MCF 10A (cell line): ENCODE data around the gene KCNF1. TPM values are rescaled to one million over a fixed set of nuclear protein-coding genes. Genes with fewer than 3 reads are reported as not detected.

Source experiments
- BruUV-seq: library from RNA; stranded (reverse); fragments of 400-500 nt; replicated peaks from 2 replicates; lab custom pipeline; 2021; lab: Mats Ljungman, UMichigan
- CTCF ChIA-PET: fragments of 300-600 bp; sonication (Branson Sonifier 250); formaldehyde crosslinking; extraction: SDS; loops from one replicate; lab custom pipeline; 2021; ENCODE audit warnings: antibody characterized with exemption, inconsistent platforms; lab: Yijun Ruan, JAX
- POLR2A ChIA-PET: fragments of 300-600, 350-650 bp; sonication (Branson Sonifier 250); formaldehyde crosslinking; extraction: SDS; loops from one replicate; lab custom pipeline; 2020; ENCODE audit warnings: antibody characterized with exemption, inconsistent platforms; lab: Yijun Ruan, JAX
- DNase-seq: peaks from one replicate; pipeline ENCODE4 v3.0.0-alpha.2; 2018; ENCODE audit not compliant: unreplicated experiment
- H3K27ac Mint-ChIP-seq: one replicate; pipeline ENCODE4 v1.8.0; 2022; ENCODE audit warnings: mild to moderate bottlenecking, low read depth, mixed read lengths; ENCODE audit not compliant: unreplicated experiment
- H3K27me3 Mint-ChIP-seq: one replicate; pipeline ENCODE4 v1.8.0; 2022; ENCODE audit warnings: mixed read lengths; ENCODE audit not compliant: insufficient read depth, unreplicated experiment
- H3K36me3 Mint-ChIP-seq: one replicate; pipeline ENCODE4 v1.8.0; 2022; ENCODE audit warnings: mild to moderate bottlenecking, moderate library complexity, mixed read lengths; ENCODE audit not compliant: insufficient read depth, unreplicated experiment
- H3K4me1 Mint-ChIP-seq: one replicate; pipeline ENCODE4 v1.8.0; 2022; ENCODE audit warnings: mixed read lengths; ENCODE audit not compliant: insufficient read depth, unreplicated experiment
- H3K4me3 Mint-ChIP-seq: one replicate; pipeline ENCODE4 v1.8.0; 2022; ENCODE audit warnings: mild to moderate bottlenecking, moderate library complexity, mixed read lengths; ENCODE audit not compliant: unreplicated experiment
- H3K9me3 Mint-ChIP-seq: one replicate; pipeline ENCODE4 v1.8.0; 2022; ENCODE audit warnings: mixed read lengths; ENCODE audit not compliant: unreplicated experiment
- intact Hi-C: fragments of 100-400 bp; cut with micrococcal nuclease; formaldehyde crosslinking; loops from 2 replicates; pipeline ENCODE4 v1.14.1; 2022
- total RNA-seq: library from RNA; stranded (reverse); gene quantifications from 2 replicates; pipeline ENCODE4 v1.2.3, GENCODE V29; 2022
- TF ChIP-seq, protein P1 (sequence below): fragments of 200-600 bp; IDR thresholded peaks from one replicate; pipeline ENCODE4 v1.8.0; 2022; ENCODE audit warnings: antibody characterized with exemption, mild to moderate bottlenecking; ENCODE audit not compliant: unreplicated experiment

KCNF1 gene
- total RNA-seq, 1 experiment from 2014 or later: not detected

DNA sequence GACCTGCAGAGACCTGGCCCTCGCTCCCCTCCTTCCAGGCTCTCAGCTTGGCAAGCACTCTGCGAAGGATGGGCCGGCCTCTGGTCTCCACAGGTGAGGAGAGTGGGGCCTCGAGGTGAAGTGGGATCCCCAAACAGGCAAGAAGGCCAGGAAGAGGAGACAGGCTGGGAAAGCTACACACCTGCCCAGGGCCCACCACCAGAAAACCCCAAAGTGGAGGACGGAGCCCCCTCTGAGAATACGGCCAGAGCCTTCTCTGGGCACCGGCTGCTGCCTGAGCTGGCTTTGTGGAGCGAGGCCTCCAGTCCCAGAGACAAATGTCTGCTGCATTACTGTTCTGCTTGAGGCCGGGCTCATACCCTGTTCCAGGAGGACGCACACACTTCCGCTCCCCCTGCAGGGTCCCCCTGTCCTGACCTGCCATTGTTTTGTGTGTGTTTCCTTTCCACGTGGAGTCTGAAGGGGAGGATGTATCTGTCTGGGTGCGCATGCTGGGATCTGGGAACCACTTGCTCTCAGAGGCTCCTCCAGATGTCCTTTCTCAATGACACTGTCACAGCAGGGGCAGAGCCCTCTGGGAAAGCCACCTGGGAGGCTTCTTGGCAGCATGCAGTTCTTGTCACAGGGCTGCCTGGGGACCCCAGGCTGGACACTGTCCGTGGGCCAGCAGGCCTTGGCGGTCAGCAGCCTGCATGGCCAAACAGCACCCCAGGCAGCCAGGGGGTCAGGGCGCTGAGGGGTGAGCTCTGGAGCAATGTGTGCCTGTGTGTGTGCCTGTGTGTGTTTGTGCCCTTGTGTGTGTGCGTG lies 20.8 kb downstream of the KCNF1 start:
- H3K36me3 Mint-ChIP-seq: no peaks in the 10 kb centered on the region
- ChIA-PET POLR2A (no interaction called here), CTCF (no interaction called here)
- H3K9me3 Mint-ChIP-seq: no peaks in the 10 kb centered on the region
- no peak overlapping the region for H3K4me3 Mint-ChIP-seq
- intact Hi-C loops: no loop called here
- DNase-seq: no peak
- TF ChIP-seq, protein P1, sequence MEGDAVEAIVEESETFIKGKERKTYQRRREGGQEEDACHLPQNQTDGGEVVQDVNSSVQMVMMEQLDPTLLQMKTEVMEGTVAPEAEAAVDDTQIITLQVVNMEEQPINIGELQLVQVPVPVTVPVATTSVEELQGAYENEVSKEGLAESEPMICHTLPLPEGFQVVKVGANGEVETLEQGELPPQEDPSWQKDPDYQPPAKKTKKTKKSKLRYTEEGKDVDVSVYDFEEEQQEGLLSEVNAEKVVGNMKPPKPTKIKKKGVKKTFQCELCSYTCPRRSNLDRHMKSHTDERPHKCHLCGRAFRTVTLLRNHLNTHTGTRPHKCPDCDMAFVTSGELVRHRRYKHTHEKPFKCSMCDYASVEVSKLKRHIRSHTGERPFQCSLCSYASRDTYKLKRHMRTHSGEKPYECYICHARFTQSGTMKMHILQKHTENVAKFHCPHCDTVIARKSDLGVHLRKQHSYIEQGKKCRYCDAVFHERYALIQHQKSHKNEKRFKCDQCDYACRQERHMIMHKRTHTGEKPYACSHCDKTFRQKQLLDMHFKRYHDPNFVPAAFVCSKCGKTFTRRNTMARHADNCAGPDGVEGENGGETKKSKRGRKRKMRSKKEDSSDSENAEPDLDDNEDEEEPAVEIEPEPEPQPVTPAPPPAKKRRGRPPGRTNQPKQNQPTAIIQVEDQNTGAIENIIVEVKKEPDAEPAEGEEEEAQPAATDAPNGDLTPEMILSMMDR: no peak
- peaks cover 32% of the 10 kb centered on the region for H3K27me3 Mint-ChIP-seq
- H3K4me1 Mint-ChIP-seq: peaks cover 12% of the 10 kb centered on the region
- H3K27ac Mint-ChIP-seq: no peak overlapping the region
- no TSS peak for BruUV-seq

DNA sequence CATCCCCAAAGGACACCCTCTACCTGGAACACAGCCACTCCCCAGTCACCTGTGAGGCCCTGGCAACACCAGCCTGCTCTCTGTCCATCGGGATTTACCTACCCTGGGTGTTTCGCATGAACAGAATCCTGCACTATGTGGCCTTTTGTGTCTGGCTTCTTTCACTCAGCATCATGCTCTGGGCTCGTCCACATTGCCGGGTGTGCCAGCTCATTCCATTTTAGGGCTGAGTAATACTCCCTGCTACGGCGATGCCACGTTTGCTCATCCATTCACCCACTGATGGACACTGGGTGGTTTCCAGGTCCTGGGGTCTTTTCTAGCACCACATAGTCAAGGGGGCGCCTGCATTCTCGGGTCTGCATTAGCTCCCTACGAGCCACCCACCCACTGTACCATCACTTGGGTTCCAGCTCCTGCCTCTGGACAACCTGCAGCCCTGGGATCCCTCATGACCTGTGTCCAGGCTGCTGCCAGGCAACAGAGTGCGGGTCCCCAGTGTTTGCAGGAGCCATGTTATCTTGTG lies 22.0 kb downstream of the KCNF1 start:
- no peak overlapping the region for H3K27ac Mint-ChIP-seq
- H3K27me3 Mint-ChIP-seq: peaks cover 19% of the 10 kb centered on the region
- H3K4me3 Mint-ChIP-seq: no peak overlapping the region
- no peak for DNase-seq
- H3K4me1 Mint-ChIP-seq: peaks cover 12% of the 10 kb centered on the region
- TF ChIP-seq, protein P1: no peak
- H3K9me3 Mint-ChIP-seq: no peaks in the 10 kb centered on the region
- CTCF ChIA-PET: interaction anchor here (0.6 kb wide), 1 partner anchor 90 kb away, joined by 3 read pairs; no protein-coding TSS in a partner anchor
- BruUV-seq: no TSS peak
- H3K36me3 Mint-ChIP-seq: no peaks in the 10 kb centered on the region
- intact Hi-C loops: no loop called here
- POLR2A ChIA-PET: no interaction called here

DNA sequence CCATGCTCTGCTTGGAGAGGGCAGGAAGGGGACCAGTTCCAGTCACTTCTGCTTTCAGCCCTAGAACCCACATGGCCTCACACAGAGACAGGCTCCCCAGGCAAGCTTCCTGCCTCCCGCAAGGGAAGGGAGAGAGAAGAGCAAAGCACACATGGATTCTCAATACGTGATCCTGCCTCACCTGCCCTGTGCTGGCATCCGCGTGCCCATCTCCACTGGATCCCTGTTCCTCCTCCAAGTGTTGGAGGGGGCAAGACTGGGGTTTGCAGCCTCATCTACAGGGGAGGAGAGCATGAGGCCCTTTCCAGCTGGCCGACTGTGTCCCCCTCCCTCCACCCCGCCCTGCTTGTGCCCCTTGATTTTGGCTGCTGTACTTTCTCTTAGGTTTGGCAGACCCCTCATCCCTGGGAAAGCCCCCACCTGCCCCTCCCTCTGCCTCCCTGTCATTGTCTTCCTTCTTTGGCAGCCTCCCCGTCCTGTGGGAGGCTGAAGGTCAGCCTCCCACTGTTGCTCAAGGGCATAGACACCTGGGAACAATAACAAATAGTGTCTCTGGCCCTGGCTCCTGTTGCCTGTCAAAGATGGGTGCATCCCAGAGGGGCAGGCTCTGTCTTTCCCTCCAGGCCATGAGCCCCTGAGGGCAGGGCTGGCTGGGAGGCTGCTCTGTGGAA lies 22.7 kb downstream of the KCNF1 start:
- Mint-ChIP-seq H3K36me3 (no peaks in the 10 kb centered on the region), H3K4me3 (no peak overlapping the region), H3K4me1 (peaks cover 12% of the 10 kb centered on the region), H3K27me3 (peaks cover 13% of the 10 kb centered on the region), H3K9me3 (no peaks in the 10 kb centered on the region), H3K27ac (no peak overlapping the region)
- BruUV-seq: no TSS peak
- CTCF ChIA-PET: interaction anchor here (0.6 kb wide), 1 partner anchor 150 kb away, joined by 3 read pairs; no protein-coding TSS in a partner anchor
- POLR2A ChIA-PET: no interaction called here
- DNase-seq: no peak
- intact Hi-C loops: no loop called here
- TF ChIP-seq, protein P1: no peak

DNA sequence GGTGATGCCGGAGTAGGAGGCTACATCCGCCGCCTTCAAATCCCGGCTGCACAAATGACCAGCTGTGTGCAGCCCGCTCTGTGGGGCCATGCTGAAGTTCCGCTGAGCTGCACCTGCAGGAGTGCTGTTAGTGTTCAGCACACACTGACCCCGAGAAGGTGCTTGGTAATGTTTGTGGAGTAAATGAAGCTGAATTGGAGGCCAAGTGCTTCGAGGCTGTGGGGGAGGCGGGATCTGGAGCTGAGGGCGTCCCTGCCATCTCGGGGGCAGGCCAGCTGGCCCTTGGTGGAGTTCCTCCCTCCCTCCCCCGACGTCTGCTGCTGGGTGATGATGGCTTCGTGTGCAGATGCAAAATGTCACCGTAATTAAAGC lies 23.2 kb downstream of the KCNF1 start:
- intact Hi-C loops: no loop called here
- BruUV-seq: no TSS peak

More for the DNA sequence above, 23.2 kb downstream of the KCNF1 start:
- ChIA-PET CTCF (no interaction called here), POLR2A (no interaction called here)
- no peaks in the 10 kb centered on the region for H3K9me3 Mint-ChIP-seq
- TF ChIP-seq, protein P1: no peak
- no peak overlapping the region for H3K4me3 Mint-ChIP-seq
- no peaks in the 10 kb centered on the region for H3K36me3 Mint-ChIP-seq
- peaks cover 7% of the 10 kb centered on the region for H3K27me3 Mint-ChIP-seq
- peaks cover 12% of the 10 kb centered on the region for H3K4me1 Mint-ChIP-seq
- DNase-seq: no peak
- no peak overlapping the region for H3K27ac Mint-ChIP-seq
